HepG2 (cell line): ENCODE data around the gene AANAT. TPM values are rescaled to one million over a fixed set of nuclear protein-coding genes. Genes with fewer than 3 reads are reported as not detected.

Experiments
- ATRX ChIP-seq: sonication (generic); formaldehyde crosslinking; IDR thresholded peaks from 2 replicates; pipeline ENCODE4 v1.4.0; 2020; ENCODE audit warnings: missing genetic modification reagents, borderline replicate concordance
- CC2D1A ChIP-seq: sonication (generic); formaldehyde crosslinking; IDR thresholded peaks from 2 replicates; pipeline ENCODE4 v1.8.1; 2023; ENCODE audit warnings: mild to moderate bottlenecking, missing genetic modification reagents
- FOSL2 ChIP-seq: sonication (generic); formaldehyde crosslinking; IDR thresholded peaks from 2 replicates; pipeline ENCODE4 v1.4.0; 2020; ENCODE audit warnings: missing genetic modification reagents
- LCORL ChIP-seq, 2 experiments: fragments of 450-650 bp in 1 of 2; sonication (generic) in 1 of 2; formaldehyde crosslinking in 1 of 2; IDR thresholded peaks; 2 replicates each; pipeline versions ENCODE4 v1.5.0 to v1.6.1; 2017 to 2020; ENCODE audit warnings: antibody characterized with exemption in 1 of 2, missing genetic modification reagents in 1 of 2
- MLX ChIP-seq: IDR thresholded peaks from 2 replicates; pipeline ENCODE4 v1.6.1; 2016
- SCMH1 ChIP-seq: sonication (generic); formaldehyde crosslinking; IDR thresholded peaks from 2 replicates; pipeline ENCODE4 v1.9.0; 2021; ENCODE audit warnings: missing genetic modification reagents, mild to moderate bottlenecking, borderline replicate concordance
- TARDBP ChIP-seq: sonication (generic); formaldehyde crosslinking; IDR thresholded peaks from 2 replicates; pipeline ENCODE4 v1.8.0; 2022; ENCODE audit warnings: mild to moderate bottlenecking, missing genetic modification reagents
- TBL1XR1 ChIP-seq: fragments of 150-350 bp; IDR thresholded peaks from 2 replicates; pipeline ENCODE4 v1.6.1; 2014; ENCODE audit warnings: borderline replicate concordance, low read length; ENCODE audit not compliant: partially characterized antibody
- YEATS4 ChIP-seq: sonication (generic); formaldehyde crosslinking; IDR thresholded peaks from 2 replicates; pipeline ENCODE4 v1.4.0; 2020; ENCODE audit warnings: missing genetic modification reagents, borderline replicate concordance
- ZFP1 ChIP-seq: IDR thresholded peaks from 2 replicates; pipeline ENCODE4 v1.6.1; 2016
- ZNF414 ChIP-seq: sonication (generic); formaldehyde crosslinking; IDR thresholded peaks from 2 replicates; pipeline ENCODE4 v1.5.0; 2020; ENCODE audit warnings: missing genetic modification reagents
- ZNF766 ChIP-seq: sonication (generic); formaldehyde crosslinking; IDR thresholded peaks from 2 replicates; pipeline ENCODE4 v1.5.0; 2020; ENCODE audit warnings: missing genetic modification reagents, borderline replicate concordance
- polyA plus RNA-seq, 8 experiments: library from polyadenylated mRNA; depleted of rRNA in 3 of 8; stranded (reverse) in 7 of 8; unstranded in 1 of 8; fragments of >200 nt; fragmentation: Illumina TruSeq in 4 of 8; extraction: Trizol in 4 of 8; gene quantifications; 2 replicates each; pipeline versions ENCODE4 v1.2.1 to v1.2.3, GENCODE V29; 2011 to 2016; ENCODE audit warnings: low read depth in 4 of 8, missing spikeins in 1 of 8, mixed read lengths in 1 of 8; ENCODE audit not compliant: insufficient read depth in 1 of 8
- total RNA-seq, 5 experiments: library from RNA; depleted of rRNA; stranded (reverse); fragments of >200 nt; fragmentation: Illumina TruSeq; extraction: Trizol; gene quantifications; 2 replicates each; pipeline ENCODE4 v1.2.3, GENCODE V29; 2016; ENCODE audit warnings: low read depth in 1 of 5
- TF ChIP-seq, protein P1 (sequence below): sonication (generic); formaldehyde crosslinking; IDR thresholded peaks from one replicate; pipeline ENCODE4 v1.5.1; 2020; ENCODE audit warnings: mild to moderate bottlenecking, missing genetic modification reagents; ENCODE audit errors: not compliant biosample characterization
- TF ChIP-seq, protein P2 (sequence below): IDR thresholded peaks from 2 replicates; pipeline ENCODE4 v1.6.1; 2016
- TF ChIP-seq, protein P3 (sequence below): sonication (generic); formaldehyde crosslinking; IDR thresholded peaks from 2 replicates; pipeline ENCODE4 v1.4.0; 2020; ENCODE audit warnings: missing genetic modification reagents, mild to moderate bottlenecking, borderline replicate concordance

AANAT gene
- total and polyA plus RNA-seq, 2 of the 13 experiments (the other 11 are each of a cell fraction or from before 2014, with no cell fraction given): 0.07 TPM; not detected in 1

- TF ChIP-seq, protein P1, sequence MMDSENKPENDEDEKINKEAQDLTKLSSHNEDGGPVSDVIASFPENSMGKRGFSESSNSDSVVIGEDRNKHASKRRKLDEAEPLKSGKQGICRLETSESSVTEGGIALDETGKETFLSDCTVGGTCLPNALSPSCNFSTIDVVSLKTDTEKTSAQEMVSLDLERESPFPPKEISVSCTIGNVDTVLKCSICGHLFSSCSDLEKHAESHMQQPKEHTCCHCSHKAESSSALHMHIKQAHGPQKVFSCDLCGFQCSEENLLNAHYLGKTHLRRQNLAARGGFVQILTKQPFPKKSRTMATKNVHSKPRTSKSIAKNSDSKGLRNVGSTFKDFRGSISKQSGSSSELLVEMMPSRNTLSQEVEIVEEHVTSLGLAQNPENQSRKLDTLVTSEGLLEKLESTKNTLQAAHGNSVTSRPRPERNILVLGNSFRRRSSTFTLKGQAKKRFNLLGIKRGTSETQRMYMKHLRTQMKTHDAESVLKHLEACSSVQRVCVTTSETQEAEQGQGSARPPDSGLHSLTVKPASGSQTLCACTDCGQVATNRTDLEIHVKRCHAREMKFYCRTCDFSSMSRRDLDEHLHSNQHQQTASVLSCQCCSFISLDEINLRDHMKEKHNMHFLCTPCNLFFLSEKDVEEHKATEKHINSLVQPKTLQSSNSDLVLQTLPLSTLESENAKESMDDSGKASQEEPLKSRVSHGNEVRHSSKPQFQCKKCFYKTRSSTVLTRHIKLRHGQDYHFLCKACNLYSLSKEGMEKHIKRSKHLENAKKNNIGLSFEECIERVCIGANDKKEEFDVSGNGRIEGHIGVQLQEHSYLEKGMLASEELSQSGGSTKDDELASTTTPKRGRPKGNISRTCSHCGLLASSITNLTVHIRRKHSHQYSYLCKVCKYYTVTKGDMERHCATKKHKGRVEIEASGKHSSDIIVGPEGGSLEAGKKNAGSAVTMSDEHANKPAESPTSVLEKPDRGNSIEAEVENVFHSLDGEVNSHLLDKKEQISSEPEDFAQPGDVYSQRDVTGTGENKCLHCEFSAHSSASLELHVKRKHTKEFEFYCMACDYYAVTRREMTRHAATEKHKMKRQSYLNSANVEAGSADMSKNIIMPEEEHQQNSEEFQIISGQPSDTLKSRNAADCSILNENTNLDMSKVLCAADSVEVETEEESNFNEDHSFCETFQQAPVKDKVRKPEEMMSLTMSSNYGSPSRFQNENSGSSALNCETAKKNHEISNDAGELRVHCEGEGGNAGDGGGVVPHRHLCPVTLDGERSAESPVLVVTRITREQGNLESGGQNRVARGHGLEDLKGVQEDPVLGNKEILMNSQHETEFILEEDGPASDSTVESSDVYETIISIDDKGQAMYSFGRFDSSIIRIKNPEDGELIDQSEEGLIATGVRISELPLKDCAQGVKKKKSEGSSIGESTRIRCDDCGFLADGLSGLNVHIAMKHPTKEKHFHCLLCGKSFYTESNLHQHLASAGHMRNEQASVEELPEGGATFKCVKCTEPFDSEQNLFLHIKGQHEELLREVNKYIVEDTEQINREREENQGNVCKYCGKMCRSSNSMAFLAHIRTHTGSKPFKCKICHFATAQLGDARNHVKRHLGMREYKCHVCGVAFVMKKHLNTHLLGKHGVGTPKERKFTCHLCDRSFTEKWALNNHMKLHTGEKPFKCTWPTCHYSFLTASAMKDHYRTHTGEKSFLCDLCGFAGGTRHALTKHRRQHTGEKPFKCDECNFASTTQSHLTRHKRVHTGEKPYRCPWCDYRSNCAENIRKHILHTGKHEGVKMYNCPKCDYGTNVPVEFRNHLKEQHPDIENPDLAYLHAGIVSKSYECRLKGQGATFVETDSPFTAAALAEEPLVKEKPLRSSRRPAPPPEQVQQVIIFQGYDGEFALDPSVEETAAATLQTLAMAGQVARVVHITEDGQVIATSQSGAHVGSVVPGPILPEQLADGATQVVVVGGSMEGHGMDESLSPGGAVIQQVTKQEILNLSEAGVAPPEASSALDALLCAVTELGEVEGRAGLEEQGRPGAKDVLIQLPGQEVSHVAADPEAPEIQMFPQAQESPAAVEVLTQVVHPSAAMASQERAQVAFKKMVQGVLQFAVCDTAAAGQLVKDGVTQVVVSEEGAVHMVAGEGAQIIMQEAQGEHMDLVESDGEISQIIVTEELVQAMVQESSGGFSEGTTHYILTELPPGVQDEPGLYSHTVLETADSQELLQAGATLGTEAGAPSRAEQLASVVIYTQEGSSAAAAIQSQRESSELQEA (CRISPR knock-in tag): no peak
- TF ChIP-seq, protein P2, sequence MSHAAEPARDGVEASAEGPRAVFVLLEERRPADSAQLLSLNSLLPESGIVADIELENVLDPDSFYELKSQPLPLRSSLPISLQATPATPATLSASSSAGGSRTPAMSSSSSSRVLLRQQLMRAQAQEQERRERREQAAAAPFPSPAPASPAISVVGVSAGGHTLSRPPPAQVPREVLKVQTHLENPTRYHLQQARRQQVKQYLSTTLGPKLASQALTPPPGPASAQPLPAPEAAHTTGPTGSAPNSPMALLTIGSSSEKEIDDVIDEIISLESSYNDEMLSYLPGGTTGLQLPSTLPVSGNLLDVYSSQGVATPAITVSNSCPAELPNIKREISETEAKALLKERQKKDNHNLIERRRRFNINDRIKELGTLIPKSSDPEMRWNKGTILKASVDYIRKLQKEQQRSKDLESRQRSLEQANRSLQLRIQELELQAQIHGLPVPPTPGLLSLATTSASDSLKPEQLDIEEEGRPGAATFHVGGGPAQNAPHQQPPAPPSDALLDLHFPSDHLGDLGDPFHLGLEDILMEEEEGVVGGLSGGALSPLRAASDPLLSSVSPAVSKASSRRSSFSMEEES: 0 out of 2 replicates have a peak, but pooled peaks have one; percentile 13
- TF ChIP-seq SCMH1 (CRISPR knock-in tag) (no peak), MLX (CRISPR knock-in tag) (no peak), LCORL (IDR thresholded peaks at IDR 0.05) (0 out of 2 replicates have a peak, but pooled peaks have one; percentile 9), LCORL (CRISPR knock-in tag; IDR thresholded peaks at IDR 0.05) (no peak), CC2D1A (CRISPR knock-in tag) (no peak), FOSL2 (CRISPR knock-in tag) (peak; percentile 64; the same call in 1 of the 2 replicates), TARDBP (no peak), ZNF766 (CRISPR knock-in tag) (no peak), ZNF414 (CRISPR knock-in tag) (no peak), YEATS4 (CRISPR knock-in tag) (no peak), ZFP1 (no peak), ATRX (CRISPR knock-in tag) (no peak), TBL1XR1 (no peak)
- TF ChIP-seq, protein P3, sequence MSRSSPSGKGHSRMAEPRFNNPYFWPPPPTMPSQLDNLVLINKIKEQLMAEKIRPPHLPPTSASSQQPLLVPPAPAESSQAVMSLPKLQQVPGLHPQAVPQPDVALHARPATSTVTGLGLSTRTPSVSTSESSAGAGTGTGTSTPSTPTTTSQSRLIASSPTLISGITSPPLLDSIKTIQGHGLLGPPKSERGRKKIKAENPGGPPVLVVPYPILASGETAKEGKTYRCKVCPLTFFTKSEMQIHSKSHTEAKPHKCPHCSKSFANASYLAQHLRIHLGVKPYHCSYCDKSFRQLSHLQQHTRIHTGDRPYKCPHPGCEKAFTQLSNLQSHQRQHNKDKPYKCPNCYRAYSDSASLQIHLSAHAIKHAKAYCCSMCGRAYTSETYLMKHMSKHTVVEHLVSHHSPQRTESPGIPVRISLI (CRISPR knock-in tag): no peak
Observed at GRCh38 chr17:76446449-76447231, 20.8 kb upstream of the AANAT start (continued).
